Ramos (cell line): ENCODE measurements around the gene ARHGAP6.
"Not testable (repeated sequence)": the region's sequence is repeated elsewhere in the genome, so short reads cannot be mapped to it uniquely, and the experiment has no call there.

Experiments used
- in situ Hi-C: fragments of 300-500 bp; cut with MboI; formaldehyde crosslinking; loops from one replicate; pipeline ENCODE4 v1.14.3; 2022; ENCODE audit warnings: low sequenced_read_pairs; ENCODE audit not compliant: unreplicated experiment

ARHGAP6 gene

GRCh38 chrX:11648705-11649519, 16.8 kb downstream of the ARHGAP6 start:
- in situ Hi-C loops: no loop called here

DNA sequence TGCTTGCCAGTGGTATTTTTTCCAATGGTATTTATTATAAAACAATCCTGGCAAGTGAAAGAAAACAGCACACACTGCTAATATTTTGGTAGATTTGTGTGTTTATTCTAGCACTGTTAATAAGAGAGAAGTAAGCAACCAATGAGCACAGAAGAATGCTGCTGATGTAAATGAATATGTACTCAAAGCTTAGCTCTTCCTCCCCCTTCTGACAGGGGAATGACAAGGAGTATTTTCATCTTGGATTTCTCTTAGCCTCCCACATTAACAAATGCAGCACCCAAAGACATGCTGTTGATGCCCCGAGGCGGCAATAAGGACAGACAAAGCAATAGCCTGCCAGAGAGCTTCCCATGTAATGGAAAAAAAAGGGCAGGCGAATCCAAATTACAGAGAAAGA, 18.6 kb downstream of the ARHGAP6 start:
- in situ Hi-C loops: no loop called here

- in situ Hi-C loops: no loop called here
Observed at GRCh38 chrX:11641349-11642065, 24.2 kb downstream of the ARHGAP6 start.

DNA sequence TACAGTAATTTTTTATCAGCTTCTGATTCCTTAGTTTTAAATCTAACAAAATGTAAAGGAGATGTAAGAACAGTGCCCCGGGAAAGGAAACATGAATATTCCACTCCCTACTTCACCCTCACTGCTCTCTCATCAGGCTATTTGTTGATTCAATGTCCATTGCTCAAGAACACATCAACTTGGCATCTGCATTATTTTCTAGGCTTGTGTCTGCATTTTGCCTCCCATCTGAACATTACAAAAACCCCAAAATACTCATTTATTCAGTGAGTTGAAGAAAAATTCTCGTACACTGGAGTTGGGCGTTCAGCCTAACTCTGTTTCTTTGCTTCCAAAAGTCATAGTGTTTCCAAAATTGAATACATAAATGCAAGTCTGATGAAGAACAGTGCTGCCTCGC, 25.6 kb downstream of the ARHGAP6 start:
- in situ Hi-C loops: no loop called here

GRCh38 chrX:11632732-11633131, 33.0 kb downstream of the ARHGAP6 start:
- in situ Hi-C loops: no loop called here

DNA sequence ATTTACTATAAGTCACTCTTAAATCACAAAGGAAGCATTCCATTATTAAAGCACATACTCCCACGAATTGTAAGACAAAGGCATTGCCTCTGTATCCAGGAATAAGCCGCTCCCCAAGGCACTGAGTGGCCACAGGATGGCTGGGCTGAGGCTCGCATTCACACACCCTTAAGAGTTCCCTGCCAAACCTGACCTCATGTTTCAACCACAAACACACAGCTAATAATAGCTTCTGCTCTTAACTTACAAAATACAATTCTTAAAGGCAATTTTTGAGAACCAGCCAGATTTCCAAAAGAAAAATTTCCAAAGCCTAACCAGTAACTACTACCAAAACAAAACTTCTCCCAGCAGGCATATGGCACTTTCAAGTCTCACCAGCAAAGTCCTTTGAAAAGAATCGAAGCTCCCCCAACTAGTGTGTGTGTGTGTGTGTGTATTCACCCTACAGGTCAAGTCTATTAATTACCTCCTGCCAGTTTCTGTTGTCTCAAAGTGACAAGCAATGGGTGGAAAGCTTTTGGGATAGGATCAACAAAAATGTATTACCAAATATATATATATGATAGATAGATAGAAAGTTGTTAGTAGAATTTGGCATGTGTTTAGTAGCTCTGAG, 36.0 kb downstream of the ARHGAP6 start:
- in situ Hi-C loops: no loop called here

DNA sequence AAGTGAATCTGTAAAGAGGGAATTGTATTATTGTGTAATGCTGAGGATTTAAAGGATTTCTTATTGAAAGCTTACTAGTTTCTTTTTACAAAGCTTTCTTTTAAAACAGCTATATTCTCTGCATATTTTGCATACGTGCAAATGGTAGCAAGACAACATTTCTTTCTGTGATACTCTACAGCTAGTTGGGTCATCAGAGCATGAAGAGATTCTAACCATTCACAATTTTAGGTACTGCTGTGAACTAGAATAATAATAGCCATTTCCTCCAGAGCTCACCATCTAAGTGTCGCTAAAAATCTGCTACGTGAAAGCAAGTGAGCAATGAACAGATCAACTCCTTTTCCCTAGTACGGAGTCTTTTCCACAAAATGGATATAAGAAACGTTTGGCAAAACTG, 37.3 kb downstream of the ARHGAP6 start:
- in situ Hi-C loops: no loop called here

- in situ Hi-C loops: no loop called here
Observed at GRCh38 chrX:11626351-11626750, 39.4 kb downstream of the ARHGAP6 start.

DNA sequence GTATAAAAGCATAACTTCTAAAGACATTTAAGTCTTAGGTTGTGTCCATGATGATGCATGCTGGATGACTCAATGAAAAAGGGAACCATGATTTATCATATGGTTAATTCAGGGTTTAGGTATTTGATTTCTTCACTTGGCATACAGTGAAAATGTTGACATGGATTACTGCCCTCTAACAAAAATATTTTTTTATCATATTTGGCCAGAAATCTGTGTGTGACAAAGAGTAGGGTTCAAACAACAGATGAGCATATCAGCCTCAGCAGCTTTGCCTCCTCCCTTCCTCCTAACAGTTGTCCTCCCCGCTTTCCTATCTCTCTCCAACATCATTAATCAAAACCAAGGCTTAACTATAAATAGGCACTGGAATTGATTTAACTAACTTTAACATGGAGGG, 46.3 kb downstream of the ARHGAP6 start:
- in situ Hi-C loops: no loop called here

GRCh38 chrX:11614253-11614652, 51.5 kb downstream of the ARHGAP6 start:
- in situ Hi-C loops: not testable (repeated sequence)

DNA sequence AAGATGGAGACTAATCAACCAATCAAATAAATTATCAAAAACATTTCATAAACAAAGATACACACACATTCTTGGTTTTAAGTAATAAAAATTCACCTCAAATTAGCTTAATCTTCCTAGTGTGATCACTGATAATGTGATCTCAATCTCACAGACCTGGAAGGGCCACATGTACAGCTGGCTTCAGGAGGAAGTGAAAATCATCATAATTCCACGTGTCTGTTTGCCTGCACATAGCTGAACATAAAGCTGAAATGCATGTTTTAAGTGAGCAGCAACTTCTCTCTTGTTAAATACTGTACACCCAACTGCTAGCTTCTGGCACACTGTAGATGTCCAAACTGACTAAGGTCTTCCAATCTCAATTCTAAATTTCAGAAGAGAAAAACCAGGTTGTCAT, 53.8 kb downstream of the ARHGAP6 start:
- in situ Hi-C loops: no loop called here

GRCh38 chrX:11611161-11611560, 54.6 kb downstream of the ARHGAP6 start:
- in situ Hi-C loops: no loop called here

DNA sequence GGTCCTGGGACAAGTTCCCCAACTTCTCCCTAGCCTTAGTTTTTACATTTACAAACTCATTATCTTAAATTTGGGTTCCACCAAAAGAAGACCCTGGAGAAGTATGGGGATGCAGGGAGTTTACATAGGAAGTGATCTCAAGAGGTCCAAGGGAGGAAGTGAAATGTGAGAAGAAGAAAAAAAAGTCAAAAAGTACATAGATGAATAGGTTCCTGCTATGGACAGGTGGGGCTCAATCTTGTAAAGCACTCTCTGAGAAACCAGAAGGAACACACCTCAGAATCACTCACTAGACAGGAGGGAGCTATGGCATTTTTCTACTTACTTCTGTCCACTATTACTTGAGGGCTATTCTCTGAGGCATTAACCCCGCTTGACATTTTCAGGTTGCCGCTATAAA, 56.6 kb downstream of the ARHGAP6 start:
- in situ Hi-C loops: no loop called here

DNA sequence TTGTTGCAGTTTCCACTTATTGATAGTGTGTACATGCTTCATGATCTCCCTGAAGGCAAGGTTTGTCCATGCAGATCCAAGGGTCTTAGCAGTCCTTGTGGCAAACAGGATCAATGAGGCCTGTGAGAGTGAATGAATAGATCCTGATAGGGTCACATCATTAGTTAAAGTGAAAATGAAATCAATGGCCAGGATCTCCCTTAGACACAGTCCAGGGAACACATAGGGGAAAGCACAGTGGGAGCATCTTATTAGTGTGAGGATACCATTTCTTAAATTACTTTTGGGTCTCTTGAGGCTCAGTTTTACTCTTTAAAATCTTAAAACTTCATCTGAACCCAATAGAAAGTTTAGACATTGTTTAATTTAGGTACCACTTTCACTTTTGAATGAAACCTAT, 59.3 kb downstream of the ARHGAP6 start:
- in situ Hi-C loops: no loop called here

DNA sequence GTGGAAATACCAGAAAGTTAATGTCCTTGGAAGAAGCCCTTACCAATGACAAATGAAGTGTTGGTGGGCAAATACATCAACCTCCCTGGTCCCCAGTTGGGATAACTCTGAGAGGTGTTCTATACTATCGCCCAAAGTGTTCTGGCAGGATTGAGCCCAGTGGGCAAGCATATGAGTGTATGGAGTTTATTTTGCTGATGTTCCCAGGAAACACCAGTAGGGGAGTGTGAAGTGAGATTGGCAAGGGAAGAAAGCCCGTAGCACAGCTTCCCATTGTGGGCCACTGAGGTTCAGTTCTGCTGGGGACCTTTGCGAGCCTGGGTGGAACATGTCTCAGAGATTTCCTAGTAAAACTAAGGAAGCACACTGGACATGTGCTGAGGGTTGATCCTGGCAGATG, 65.1 kb downstream of the ARHGAP6 start:
- in situ Hi-C loops: no loop called here

GRCh38 chrX:11597479-11597878, 68.2 kb downstream of the ARHGAP6 start:
- in situ Hi-C loops: no loop called here

GRCh38 chrX:11591723-11592346, 73.9 kb downstream of the ARHGAP6 start:
- in situ Hi-C loops: no loop called here

DNA sequence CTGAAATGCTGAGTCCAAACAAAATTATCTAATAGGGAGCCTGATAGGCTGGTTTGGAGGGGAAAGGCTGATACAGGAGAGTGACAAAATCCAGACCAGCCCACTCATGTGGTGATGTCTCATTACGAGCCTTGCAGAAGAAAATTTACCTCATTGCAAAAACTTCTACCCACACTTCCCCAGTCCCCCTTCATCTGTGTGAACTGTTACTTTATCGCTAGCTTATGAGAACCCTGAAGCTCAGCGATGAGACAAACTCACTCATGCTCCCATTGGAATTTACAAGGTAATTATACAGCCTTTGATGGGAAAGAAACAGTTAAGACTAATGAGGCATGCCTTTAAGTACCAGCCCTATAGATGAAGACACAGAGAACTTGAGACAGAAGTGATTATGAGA, 76.1 kb downstream of the ARHGAP6 start:
- in situ Hi-C loops: no loop called here

DNA sequence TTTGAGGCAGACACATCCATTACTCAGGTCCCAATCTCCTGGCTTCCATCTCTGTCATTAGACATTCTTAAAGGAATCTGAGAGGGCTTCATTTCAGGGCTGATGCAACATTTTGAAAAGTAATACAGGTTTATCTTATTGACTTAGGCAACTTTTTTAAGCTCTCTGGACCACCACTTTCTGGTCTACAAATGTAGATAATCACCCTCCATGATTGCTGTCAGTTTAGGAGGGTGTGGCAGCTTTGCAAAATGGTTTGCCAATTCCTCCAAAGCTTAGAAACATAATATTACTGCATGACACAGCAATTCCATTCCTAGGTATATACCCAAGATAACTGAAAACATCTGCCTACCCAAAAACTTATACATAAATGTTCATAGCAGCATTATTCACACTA, 77.6 kb downstream of the ARHGAP6 start:
- in situ Hi-C loops: no loop called here

- in situ Hi-C loops: no loop called here
Observed at GRCh38 chrX:11585174-11585573, 80.5 kb downstream of the ARHGAP6 start.

GRCh38 chrX:11580789-11581188, 84.9 kb downstream of the ARHGAP6 start:
- in situ Hi-C loops: no loop called here
